WTC11 (cell line): ENCODE results near the gene PPFIBP1. TPM values are rescaled to one million over a fixed set of nuclear protein-coding genes. Genes with fewer than 3 reads are reported as not detected.

Experiments
- ATAC-seq: fragments of 200-7000 bp; cut with Tn5 transposase; 2 replicates; pipeline ENCODE4 v1.10.0; 2021; ENCODE audit warnings: mild to moderate bottlenecking, moderate library complexity
- CTCF ChIA-PET: fragments of 300-600 bp; sonication (Branson Sonifier 250); formaldehyde crosslinking; loops from one replicate; lab custom pipeline; 2021; ENCODE audit warnings: antibody characterized with exemption; lab: Charles Lee
- POLR2A ChIA-PET: fragments of 350-600 bp; sonication (Branson Sonifier 250); formaldehyde crosslinking; loops from one replicate; lab custom pipeline; 2021; ENCODE audit warnings: antibody characterized with exemption; lab: Charles Lee
- DNase-seq: peaks from one replicate; pipeline ENCODE4 v3.0.0; 2021; ENCODE audit warnings: low spot score
- H3K27ac Mint-ChIP-seq: 2 replicates; pipeline ENCODE4 v1.8.0; 2021; ENCODE audit warnings: mixed read lengths
- H3K27me3 Mint-ChIP-seq: 2 replicates; pipeline ENCODE4 v1.8.0; 2021; ENCODE audit warnings: low read depth, mild to moderate bottlenecking, moderate library complexity, mixed read lengths
- H3K36me3 Mint-ChIP-seq: 2 replicates; pipeline ENCODE4 v1.8.0; 2021; ENCODE audit warnings: mixed read lengths
- H3K4me1 Mint-ChIP-seq: 2 replicates; pipeline ENCODE4 v1.8.0; 2022; ENCODE audit warnings: mixed read lengths
- H3K4me3 Mint-ChIP-seq: 2 replicates; pipeline ENCODE4 v1.8.0; 2021; ENCODE audit warnings: mild to moderate bottlenecking, moderate library complexity, mixed read lengths
- H3K9me3 Mint-ChIP-seq: 2 replicates; pipeline ENCODE4 v1.8.0; 2021; ENCODE audit warnings: mixed read lengths
- ATF1 ChIP-seq: sonication (generic); formaldehyde crosslinking; IDR thresholded peaks from 2 replicates; pipeline ENCODE4 v1.8.1; 2023; ENCODE audit warnings: mild to moderate bottlenecking, moderate library complexity, missing genetic modification reagents
- CBFB ChIP-seq: sonication (generic); formaldehyde crosslinking; IDR thresholded peaks from 2 replicates; pipeline ENCODE4 v1.8.1; 2022; ENCODE audit warnings: mild to moderate bottlenecking, low read depth, missing genetic modification reagents
- CREB1 ChIP-seq: sonication (generic); formaldehyde crosslinking; IDR thresholded peaks from 2 replicates; pipeline ENCODE4 v1.8.0; 2023; ENCODE audit warnings: mild to moderate bottlenecking, missing genetic modification reagents
- EMX1 ChIP-seq: fragments of 250-450 bp; sonication (Bioruptor Pico); IDR thresholded peaks from 2 replicates; pipeline ENCODE4 v1.8.0; 2021; ENCODE audit warnings: mild to moderate bottlenecking
- FOXK1 ChIP-seq: sonication (generic); formaldehyde crosslinking; IDR thresholded peaks from 2 replicates; pipeline ENCODE4 v1.8.0; 2022; ENCODE audit warnings: mild to moderate bottlenecking, moderate library complexity, missing genetic modification reagents
- GRHL2 ChIP-seq: fragments of 250-450 bp; sonication (Bioruptor Pico); IDR thresholded peaks from 2 replicates; pipeline ENCODE4 v1.8.0; 2022; ENCODE audit warnings: mild to moderate bottlenecking, moderate library complexity; ENCODE audit not compliant: insufficient replicate concordance, severe bottlenecking
- HMGXB4 ChIP-seq: sonication (generic); formaldehyde crosslinking; IDR thresholded peaks from 2 replicates; pipeline ENCODE4 v1.8.1; 2023; ENCODE audit warnings: mild to moderate bottlenecking, moderate library complexity, missing genetic modification reagents
- IRF2 ChIP-seq: sonication (generic); formaldehyde crosslinking; IDR thresholded peaks from 2 replicates; pipeline ENCODE4 v1.8.0; 2022; ENCODE audit warnings: low read depth, missing genetic modification reagents, borderline replicate concordance
- MXD4 ChIP-seq: fragments of 250-450 bp; sonication (Bioruptor Pico); IDR thresholded peaks from 2 replicates; pipeline ENCODE4 v1.8.0; 2021; ENCODE audit warnings: mild to moderate bottlenecking, moderate library complexity, borderline replicate concordance
- NFATC4 ChIP-seq: fragments of 250-450 bp; sonication (Bioruptor Pico); IDR thresholded peaks from 2 replicates; pipeline ENCODE4 v1.9.0; 2021; ENCODE audit warnings: mild to moderate bottlenecking
- NFYB ChIP-seq: sonication (generic); formaldehyde crosslinking; conservative IDR thresholded peaks from 2 replicates; pipeline ENCODE4 v1.8.0; 2022; ENCODE audit warnings: low read depth, missing genetic modification reagents
- ZNF121 ChIP-seq: sonication (generic); formaldehyde crosslinking; IDR thresholded peaks from 2 replicates; pipeline ENCODE4 v1.8.0; 2023; ENCODE audit warnings: missing genetic modification reagents
- ZNF232 ChIP-seq: sonication (generic); formaldehyde crosslinking; IDR thresholded peaks from 2 replicates; pipeline ENCODE4 v1.8.0; 2022; ENCODE audit warnings: mild to moderate bottlenecking, missing genetic modification reagents
- ZNF532 ChIP-seq: fragments of 250-450 bp; sonication (Bioruptor Pico); IDR thresholded peaks from 2 replicates; pipeline ENCODE4 v1.9.0; 2021; ENCODE audit warnings: mild to moderate bottlenecking, borderline replicate concordance
- total RNA-seq: library from RNA; stranded (reverse); gene quantifications from 3 replicates; pipeline ENCODE4 v1.2.3, GENCODE V29; 2021
- TF ChIP-seq, protein P1 (sequence below): sonication (generic); formaldehyde crosslinking; IDR thresholded peaks from 2 replicates; pipeline ENCODE4 v1.8.1; 2022; ENCODE audit warnings: missing genetic modification reagents, borderline replicate concordance
- TF ChIP-seq, protein P2 (sequence below): sonication (generic); formaldehyde crosslinking; IDR thresholded peaks from 2 replicates; pipeline ENCODE4 v1.8.0; 2023; ENCODE audit warnings: mild to moderate bottlenecking, missing genetic modification reagents
- TF ChIP-seq, protein P3 (sequence below): sonication (generic); formaldehyde crosslinking; IDR thresholded peaks from 2 replicates; pipeline ENCODE4 v1.8.1; 2023; ENCODE audit warnings: mild to moderate bottlenecking, missing genetic modification reagents, borderline replicate concordance
- TF ChIP-seq, protein P4 (sequence below): fragments of 250-450 bp; sonication (Bioruptor Pico); conservative IDR thresholded peaks from 2 replicates; pipeline ENCODE4 v1.9.0; 2021; ENCODE audit warnings: mild to moderate bottlenecking

The PPFIBP1 gene
- total RNA-seq, 1 experiment from 2014 or later, result 27.7 TPM

DNA sequence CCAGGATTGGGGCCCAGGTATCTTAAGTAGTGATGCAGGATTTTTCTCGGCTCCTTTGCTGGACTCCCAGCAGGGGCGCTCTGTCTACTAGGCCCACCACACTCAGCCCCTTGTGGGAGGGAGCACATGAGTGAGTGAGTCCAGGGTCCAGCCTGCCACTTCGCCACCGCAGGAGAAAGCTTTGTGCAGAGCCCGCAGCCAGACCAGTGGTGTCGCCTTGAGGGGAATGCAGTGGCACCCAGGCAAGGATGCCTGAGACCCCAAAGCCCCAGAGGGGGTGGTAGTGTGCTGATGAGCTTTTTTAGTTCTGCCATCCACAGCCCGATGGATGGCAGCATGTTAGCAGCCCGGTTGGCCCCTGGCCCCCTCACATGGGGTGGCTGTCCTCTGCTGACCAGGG lies 181.3 kb downstream of the PPFIBP1 start:
- ChIA-PET CTCF (interaction anchor here (0.7 kb wide), 1 partner anchor 9 kb away, joined by 5 read pairs; the partner anchor contains the start of gene REP15), POLR2A (no interaction called here)
- Mint-ChIP-seq H3K27me3 (peaks cover 9% of the 10 kb centered on the region), H3K4me1 (peaks cover 3% of the 10 kb centered on the region), H3K4me3 (no peak overlapping the region), H3K9me3 (no peaks in the 10 kb centered on the region), H3K27ac (no peak overlapping the region), H3K36me3 (no peaks in the 10 kb centered on the region)
- TF ChIP-seq ZNF532, result no peak
- TF ChIP-seq, protein P1, sequence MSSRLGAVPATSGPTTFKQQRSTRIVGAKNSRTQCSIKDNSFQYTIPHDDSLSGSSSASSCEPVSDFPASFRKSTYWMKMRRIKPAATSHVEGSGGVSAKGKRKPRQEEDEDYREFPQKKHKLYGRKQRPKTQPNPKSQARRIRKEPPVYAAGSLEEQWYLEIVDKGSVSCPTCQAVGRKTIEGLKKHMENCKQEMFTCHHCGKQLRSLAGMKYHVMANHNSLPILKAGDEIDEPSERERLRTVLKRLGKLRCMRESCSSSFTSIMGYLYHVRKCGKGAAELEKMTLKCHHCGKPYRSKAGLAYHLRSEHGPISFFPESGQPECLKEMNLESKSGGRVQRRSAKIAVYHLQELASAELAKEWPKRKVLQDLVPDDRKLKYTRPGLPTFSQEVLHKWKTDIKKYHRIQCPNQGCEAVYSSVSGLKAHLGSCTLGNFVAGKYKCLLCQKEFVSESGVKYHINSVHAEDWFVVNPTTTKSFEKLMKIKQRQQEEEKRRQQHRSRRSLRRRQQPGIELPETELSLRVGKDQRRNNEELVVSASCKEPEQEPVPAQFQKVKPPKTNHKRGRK (CRISPR knock-in tag), result no peak
- no peak for TF ChIP-seq CREB1
- no peak for TF ChIP-seq HMGXB4 (CRISPR knock-in tag)
- no peak for TF ChIP-seq NFYB
- TF ChIP-seq IRF2, result no peak
- TF ChIP-seq FOXK1 (CRISPR knock-in tag), result no peak
- no peak for TF ChIP-seq ZNF232
- no peak for TF ChIP-seq ATF1 (CRISPR knock-in tag)
- no peak for TF ChIP-seq CBFB
- no peak for TF ChIP-seq GRHL2 (CRISPR knock-in tag)
- TF ChIP-seq ZNF121 (CRISPR knock-in tag), result no peak
- TF ChIP-seq, protein P2, sequence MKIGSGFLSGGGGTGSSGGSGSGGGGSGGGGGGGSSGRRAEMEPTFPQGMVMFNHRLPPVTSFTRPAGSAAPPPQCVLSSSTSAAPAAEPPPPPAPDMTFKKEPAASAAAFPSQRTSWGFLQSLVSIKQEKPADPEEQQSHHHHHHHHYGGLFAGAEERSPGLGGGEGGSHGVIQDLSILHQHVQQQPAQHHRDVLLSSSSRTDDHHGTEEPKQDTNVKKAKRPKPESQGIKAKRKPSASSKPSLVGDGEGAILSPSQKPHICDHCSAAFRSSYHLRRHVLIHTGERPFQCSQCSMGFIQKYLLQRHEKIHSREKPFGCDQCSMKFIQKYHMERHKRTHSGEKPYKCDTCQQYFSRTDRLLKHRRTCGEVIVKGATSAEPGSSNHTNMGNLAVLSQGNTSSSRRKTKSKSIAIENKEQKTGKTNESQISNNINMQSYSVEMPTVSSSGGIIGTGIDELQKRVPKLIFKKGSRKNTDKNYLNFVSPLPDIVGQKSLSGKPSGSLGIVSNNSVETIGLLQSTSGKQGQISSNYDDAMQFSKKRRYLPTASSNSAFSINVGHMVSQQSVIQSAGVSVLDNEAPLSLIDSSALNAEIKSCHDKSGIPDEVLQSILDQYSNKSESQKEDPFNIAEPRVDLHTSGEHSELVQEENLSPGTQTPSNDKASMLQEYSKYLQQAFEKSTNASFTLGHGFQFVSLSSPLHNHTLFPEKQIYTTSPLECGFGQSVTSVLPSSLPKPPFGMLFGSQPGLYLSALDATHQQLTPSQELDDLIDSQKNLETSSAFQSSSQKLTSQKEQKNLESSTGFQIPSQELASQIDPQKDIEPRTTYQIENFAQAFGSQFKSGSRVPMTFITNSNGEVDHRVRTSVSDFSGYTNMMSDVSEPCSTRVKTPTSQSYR (CRISPR knock-in tag), result no peak
- ATAC-seq (peak; percentile 88), DNase-seq (peak; percentile 54)

DNA sequence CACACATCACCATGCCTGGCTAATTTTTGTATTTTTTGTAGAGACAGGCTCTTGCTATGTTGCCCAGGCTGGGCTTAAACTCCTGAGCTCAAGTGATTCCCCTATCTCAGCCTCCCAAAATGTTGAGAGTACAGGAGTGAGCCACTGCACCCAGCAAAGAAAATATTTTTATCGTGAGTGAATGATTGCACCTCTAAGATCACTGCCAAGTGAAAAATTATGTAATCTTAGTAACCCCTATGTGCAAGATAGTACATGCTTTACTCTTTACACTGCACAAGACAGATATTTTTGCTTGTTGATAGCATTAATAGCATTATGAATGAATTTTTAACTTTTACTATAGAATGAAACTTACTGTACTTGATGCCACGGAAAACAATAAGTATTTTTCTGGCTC lies 183.2 kb downstream of the PPFIBP1 start:
- no peak overlapping the region for H3K4me3 Mint-ChIP-seq
- H3K27me3 Mint-ChIP-seq, result peaks cover 9% of the 10 kb centered on the region
- no peaks in the 10 kb centered on the region for H3K36me3 Mint-ChIP-seq
- no peak for DNase-seq
- ChIA-PET POLR2A (no interaction called here), CTCF (no interaction called here)
- H3K27ac Mint-ChIP-seq, result no peak overlapping the region
- H3K4me1 Mint-ChIP-seq, result peaks cover 14% of the 10 kb centered on the region
- ATAC-seq, result no peak
- H3K9me3 Mint-ChIP-seq, result no peaks in the 10 kb centered on the region
- TF ChIP-seq MXD4 (CRISPR knock-in tag), result no peak
- no peak for TF ChIP-seq EMX1 (CRISPR knock-in tag)
- TF ChIP-seq, protein P3, sequence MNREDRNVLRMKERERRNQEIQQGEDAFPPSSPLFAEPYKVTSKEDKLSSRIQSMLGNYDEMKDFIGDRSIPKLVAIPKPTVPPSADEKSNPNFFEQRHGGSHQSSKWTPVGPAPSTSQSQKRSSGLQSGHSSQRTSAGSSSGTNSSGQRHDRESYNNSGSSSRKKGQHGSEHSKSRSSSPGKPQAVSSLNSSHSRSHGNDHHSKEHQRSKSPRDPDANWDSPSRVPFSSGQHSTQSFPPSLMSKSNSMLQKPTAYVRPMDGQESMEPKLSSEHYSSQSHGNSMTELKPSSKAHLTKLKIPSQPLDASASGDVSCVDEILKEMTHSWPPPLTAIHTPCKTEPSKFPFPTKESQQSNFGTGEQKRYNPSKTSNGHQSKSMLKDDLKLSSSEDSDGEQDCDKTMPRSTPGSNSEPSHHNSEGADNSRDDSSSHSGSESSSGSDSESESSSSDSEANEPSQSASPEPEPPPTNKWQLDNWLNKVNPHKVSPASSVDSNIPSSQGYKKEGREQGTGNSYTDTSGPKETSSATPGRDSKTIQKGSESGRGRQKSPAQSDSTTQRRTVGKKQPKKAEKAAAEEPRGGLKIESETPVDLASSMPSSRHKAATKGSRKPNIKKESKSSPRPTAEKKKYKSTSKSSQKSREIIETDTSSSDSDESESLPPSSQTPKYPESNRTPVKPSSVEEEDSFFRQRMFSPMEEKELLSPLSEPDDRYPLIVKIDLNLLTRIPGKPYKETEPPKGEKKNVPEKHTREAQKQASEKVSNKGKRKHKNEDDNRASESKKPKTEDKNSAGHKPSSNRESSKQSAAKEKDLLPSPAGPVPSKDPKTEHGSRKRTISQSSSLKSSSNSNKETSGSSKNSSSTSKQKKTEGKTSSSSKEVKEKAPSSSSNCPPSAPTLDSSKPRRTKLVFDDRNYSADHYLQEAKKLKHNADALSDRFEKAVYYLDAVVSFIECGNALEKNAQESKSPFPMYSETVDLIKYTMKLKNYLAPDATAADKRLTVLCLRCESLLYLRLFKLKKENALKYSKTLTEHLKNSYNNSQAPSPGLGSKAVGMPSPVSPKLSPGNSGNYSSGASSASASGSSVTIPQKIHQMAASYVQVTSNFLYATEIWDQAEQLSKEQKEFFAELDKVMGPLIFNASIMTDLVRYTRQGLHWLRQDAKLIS (CRISPR knock-in tag), result no peak
- TF ChIP-seq, protein P4, sequence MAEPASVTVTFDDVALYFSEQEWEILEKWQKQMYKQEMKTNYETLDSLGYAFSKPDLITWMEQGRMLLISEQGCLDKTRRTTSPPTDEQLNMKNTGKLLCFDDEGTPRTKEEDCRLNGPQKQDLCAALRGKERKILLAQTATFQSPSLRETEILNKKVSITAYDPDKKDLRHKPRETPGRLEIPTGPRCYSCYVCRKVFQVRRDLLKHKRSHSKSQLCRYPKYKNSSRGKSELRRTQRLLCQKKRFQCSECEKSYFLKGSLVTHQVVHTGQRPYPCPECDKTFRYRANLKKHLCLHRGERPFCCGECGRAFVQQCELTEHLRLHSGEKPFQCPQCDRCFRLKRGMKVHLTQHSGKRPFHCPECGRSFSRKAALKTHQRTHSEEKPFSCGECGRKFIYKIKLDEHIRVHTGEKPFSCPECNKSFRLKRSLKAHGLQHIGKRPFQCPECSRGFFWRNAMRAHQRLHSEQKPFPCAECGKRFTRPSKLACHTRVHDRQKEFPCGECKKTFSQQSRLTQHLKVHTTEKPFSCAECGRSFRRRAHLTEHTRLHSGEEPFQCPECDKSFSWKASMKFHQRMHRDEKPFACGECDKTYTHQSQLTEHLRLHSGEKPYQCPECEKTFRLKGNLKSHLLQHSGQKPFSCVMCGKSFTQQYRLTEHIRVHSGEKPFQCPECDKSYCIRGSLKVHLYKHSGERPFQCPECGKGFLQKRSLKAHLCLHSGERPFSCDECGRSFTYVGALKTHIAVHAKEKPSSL (CRISPR knock-in tag), result no peak
- no peak for TF ChIP-seq NFATC4 (CRISPR knock-in tag)
- TF ChIP-seq, protein P1 (CRISPR knock-in tag), result no peak
